HG02798 (cell line): ENCODE measurements around the gene FGF19.

ENCODE experiments used
- ATAC-seq: cut with Tn5 transposase; IDR thresholded peaks from one replicate; pipeline ENCODE4 v1.9.1; 2021; ENCODE audit warnings: mild to moderate bottlenecking; ENCODE audit not compliant: unreplicated experiment, poor library complexity

The FGF19 gene

GRCh38 chr11:69674267-69674885 lies 29.4 kb downstream of the FGF19 start:
- no peak for ATAC-seq

- no peak for ATAC-seq
Observed at GRCh38 chr11:69671734-69672465, 31.9 kb downstream of the FGF19 start.

GRCh38 chr11:69670158-69670845 lies 33.5 kb downstream of the FGF19 start:
- ATAC-seq: no peak

- ATAC-seq: no peak
Observed at GRCh38 chr11:69669486-69669885, 34.3 kb downstream of the FGF19 start.

- no peak for ATAC-seq
Observed at GRCh38 chr11:69667619-69668604, 35.9 kb downstream of the FGF19 start.

GRCh38 chr11:69666752-69667536 lies 36.9 kb downstream of the FGF19 start:
- ATAC-seq: no peak

GRCh38 chr11:69666261-69666660 lies 37.6 kb downstream of the FGF19 start:
- no peak for ATAC-seq

- ATAC-seq: no peak
Observed at GRCh38 chr11:69665669-69666068, 38.2 kb downstream of the FGF19 start.

GRCh38 chr11:69664901-69665300 lies 38.9 kb downstream of the FGF19 start:
- no peak for ATAC-seq

- no peak for ATAC-seq
Observed at GRCh38 chr11:69664103-69664775, 39.6 kb downstream of the FGF19 start.

GRCh38 chr11:69663326-69663725 lies 40.5 kb downstream of the FGF19 start:
- no peak for ATAC-seq

GRCh38 chr11:69662806-69663205 lies 41.0 kb downstream of the FGF19 start:
- no peak for ATAC-seq

GRCh38 chr11:69662021-69662698 lies 41.7 kb downstream of the FGF19 start:
- ATAC-seq: no peak

GRCh38 chr11:69661413-69661715 lies 42.5 kb downstream of the FGF19 start:
- no peak for ATAC-seq

- ATAC-seq: no peak
Observed at GRCh38 chr11:69660001-69660500, 43.8 kb downstream of the FGF19 start.

- no peak for ATAC-seq
Observed at GRCh38 chr11:69659591-69659990, 44.2 kb downstream of the FGF19 start.

GRCh38 chr11:69658626-69659450 lies 45.0 kb downstream of the FGF19 start:
- ATAC-seq: no peak
